ENCODE measurements around the gene PCNX3. TPM values are rescaled to one million over a fixed set of nuclear protein-coding genes. Genes with fewer than 3 reads are reported as not detected.

The PCNX3 gene
- total and polyA plus RNA-seq, 2 of the 4 experiments (the other 2 are of a cell fraction): 5.6 to 33.2 TPM

GRCh38 chr11:65633390-65634108 lies 18.0 kb downstream of the PCNX3 start:
- BruUV-seq (replicated peaks): no TSS peak
- intact Hi-C loops (cut with micrococcal nuclease) (no loop called here), in situ Hi-C loops (cut with MboI; ENCODE audit: low sequenced_read_pairs) (no loop called here), dilution Hi-C loops (cut with HindIII; ENCODE audit: low sequenced_read_pairs, unreplicated experiment) (no loop called here)
- Histone ChIP-seq H3K14ac (replicated peaks; ENCODE audit: low read depth, low read length) (no peak overlapping the region), H3K18ac (ENCODE audit: low read depth, low read length) (no peak overlapping the region), H3K4me3 (ENCODE audit: insufficient read depth, low read depth, low read length) (no peak overlapping the region), H3K9ac (ENCODE audit: low read depth, low read length) (no peak overlapping the region), H3K56ac (ENCODE audit: extremely low read depth, insufficient read depth, low read length) (no peak overlapping the region), H2AFZ (replicated peaks; ENCODE audit: low read length, poor library complexity) (no peak overlapping the region), H4K91ac (ENCODE audit: insufficient read depth, low read depth, low read length) (no peak overlapping the region), H3K79me1 (ENCODE audit: low read depth in 1 of 2, low read length in 2 of 2) (peaks cover 11 to 20% of the 10 kb centered on the region in 2 experiments; a peak in 3 of 4 replicates), H2AK5ac (ENCODE audit: low read depth, low read length) (no peak overlapping the region), H2BK15ac (ENCODE audit: low read depth, low read length) (no peak overlapping the region), H4K20me1 (ENCODE audit: insufficient read depth, low read length) (peaks cover 12% of the 10 kb centered on the region; the same call in 1 of the 2 replicates), H3K9me3 (ENCODE audit: control insufficient read depth, insufficient read depth, low read length) (no peaks in the 10 kb centered on the region), H2BK120ac (ENCODE audit: low read depth, low read length) (no peak overlapping the region), H2AK9ac (replicated peaks; ENCODE audit: low read depth, low read length, poor library complexity) (no peak overlapping the region), H4K8ac (ENCODE audit: low read depth in 2 of 2, low read length in 2 of 2) (no peak overlapping the region), H2BK5ac (ENCODE audit: low read depth, low read length, poor library complexity, severe bottlenecking) (no peak overlapping the region), H4K5ac (ENCODE audit: low read depth, low read length) (no peak overlapping the region), H3K36me3 (ENCODE audit: control insufficient read depth, insufficient read depth, low read length) (peaks cover 68% of the 10 kb centered on the region), H3K4me2 (ENCODE audit: low read depth, low read length) (no peak overlapping the region), H3K9me1 (ENCODE audit: insufficient read depth, low read length) (no peaks in the 10 kb centered on the region), H2BK20ac (ENCODE audit: low read depth, low read length) (no peak overlapping the region), H3K27ac (ENCODE audit: insufficient read depth, low read length) (no peak overlapping the region), H3K4me1 (ENCODE audit: control insufficient read depth, insufficient read depth, low read length) (peaks cover 3% of the 10 kb centered on the region), H3K23ac (ENCODE audit: low read depth, low read length) (no peak overlapping the region), H3K4ac (ENCODE audit: low read depth, low read length) (no peak overlapping the region), H3K27me3 (ENCODE audit: control insufficient read depth, insufficient read depth, low read length) (no peaks in the 10 kb centered on the region)
- ChIA-PET POLR2A (ENCODE audit: unreplicated experiment) (no interaction called here), CTCF (no interaction called here)
- no peak for ATAC-seq (ENCODE audit: low read depth)
- WGBS, 2 experiments (ENCODE audit: extremely low coverage in 2 of 2, insufficient read length in 1 of 2): 97% methylated on average over 11 of the region's 20 CpGs; no CpG with 5 or more reads in 1 of the 2 experiments
- TF ChIP-seq RAD21 (IDR thresholded peaks at IDR 0.05; ENCODE audit: low read length) (no peak), MXI1 (IDR thresholded peaks at IDR 0.05; ENCODE audit: borderline replicate concordance, low read depth, low read length) (no peak), RCOR1 (IDR thresholded peaks at IDR 0.05; ENCODE audit: insufficient replicate concordance, low read length) (no peak), SMC3 (IDR thresholded peaks at IDR 0.05; ENCODE audit: low read depth, low read length) (no peak), USF2 (IDR thresholded peaks at IDR 0.05; ENCODE audit: low read depth, low read length) (no peak), POLR2A (IDR thresholded peaks at IDR 0.05; ENCODE audit: low read depth, low read length) (no peak), CTCF (conservative IDR thresholded peaks at IDR 0.05; ENCODE audit: low read depth, low read length) (no peak), RFX5 (IDR thresholded peaks at IDR 0.05; ENCODE audit: low read depth, low read length) (no peak), CHD1 (IDR thresholded peaks at IDR 0.05; ENCODE audit: low read depth, low read length) (no peak)
- DNase-seq: no peak
